H9 (cell line): ENCODE measurements around the gene TFPI. TPM values are rescaled to one million over a fixed set of nuclear protein-coding genes. Genes with fewer than 3 reads are reported as not detected.
"Not testable (repeated sequence)": the region's sequence is repeated elsewhere in the genome, so short reads cannot be mapped to it uniquely, and the experiment has no call there.

ENCODE experiments used
- DNase-seq: peaks from one replicate; pipeline ENCODE4 v3.0.0-alpha.2; 2017
- H2AFZ ChIP-seq: one replicate; pipeline ENCODE4 v1.6.1; 2013; ENCODE audit warnings: mild to moderate bottlenecking, low read length, control low read depth, moderate library complexity
- H2AK5ac ChIP-seq: 2 replicates; pipeline ENCODE4 v1.6.1; 2013; ENCODE audit warnings: low read length, control low read depth, mixed read lengths; ENCODE audit not compliant: insufficient read length
- H2BK120ac ChIP-seq: one replicate; pipeline ENCODE4 v1.6.1; 2013; ENCODE audit warnings: low read depth, mild to moderate bottlenecking, low read length, control low read depth, inconsistent platforms; ENCODE audit not compliant: poor library complexity, severe bottlenecking
- H2BK12ac ChIP-seq: 2 replicates; pipeline ENCODE4 v1.6.1; 2013; ENCODE audit warnings: low read length, control low read depth, mixed read lengths, low read depth; ENCODE audit not compliant: insufficient read length
- H2BK15ac ChIP-seq: 2 replicates; pipeline ENCODE4 v1.6.1; 2013; ENCODE audit warnings: low read depth, low read length, control low read depth
- H2BK20ac ChIP-seq: one replicate; pipeline ENCODE4 v1.6.1; 2013; ENCODE audit warnings: low read depth, mild to moderate bottlenecking, low read length, control low read depth, inconsistent platforms; ENCODE audit not compliant: poor library complexity, severe bottlenecking
- H2BK5ac ChIP-seq: 2 replicates; pipeline ENCODE4 v1.6.1; 2013; ENCODE audit warnings: low read length, control low read depth, mixed read lengths; ENCODE audit not compliant: insufficient read length
- H3K14ac ChIP-seq: 2 replicates; pipeline ENCODE4 v1.6.1; 2013; ENCODE audit warnings: low read length, control low read depth; ENCODE audit not compliant: insufficient read depth
- H3K18ac ChIP-seq: 2 replicates; pipeline ENCODE4 v1.6.1; 2013; ENCODE audit warnings: low read depth, mild to moderate bottlenecking, mixed read lengths, low read length, control low read depth; ENCODE audit not compliant: insufficient read length
- H3K23ac ChIP-seq: 2 replicates; pipeline ENCODE4 v1.6.1; 2013; ENCODE audit warnings: low read length, control low read depth, mixed read lengths, low read depth; ENCODE audit not compliant: insufficient read length
- H3K23me2 ChIP-seq: 2 replicates; pipeline ENCODE4 v1.6.1; 2013; ENCODE audit warnings: low read depth, mild to moderate bottlenecking, mixed read lengths, low read length, control low read depth; ENCODE audit not compliant: insufficient read length, poor library complexity, severe bottlenecking
- H3K27ac ChIP-seq: 2 replicates; pipeline ENCODE4 v1.5.1; 2013; ENCODE audit warnings: low read length, control low read depth, mixed read lengths, low read depth; ENCODE audit not compliant: insufficient read length
- H3K27me3 ChIP-seq: 2 replicates; pipeline ENCODE4 v1.6.1; 2013; ENCODE audit warnings: low read length, control low read depth, inconsistent platforms; ENCODE audit not compliant: insufficient read depth
- H3K4ac ChIP-seq: 2 replicates; pipeline ENCODE4 v1.6.1; 2013; ENCODE audit warnings: low read depth, mild to moderate bottlenecking, control low read depth, inconsistent platforms, low read length, moderate library complexity
- H3K4me1 ChIP-seq: 2 replicates; pipeline ENCODE4 v1.6.1; 2013; ENCODE audit warnings: low read length, control low read depth, inconsistent platforms; ENCODE audit not compliant: insufficient read depth
- H3K4me2 ChIP-seq: 2 replicates; pipeline ENCODE4 v1.6.1; 2013; ENCODE audit warnings: low read length, control low read depth, mixed read lengths; ENCODE audit not compliant: insufficient read length, insufficient read depth
- H3K56ac ChIP-seq: 2 replicates; pipeline ENCODE4 v1.6.1; 2013; ENCODE audit warnings: low read depth, mild to moderate bottlenecking, mixed read lengths, low read length, control low read depth; ENCODE audit not compliant: insufficient read length
- H3K79me1 ChIP-seq: 2 replicates; pipeline ENCODE4 v1.6.1; 2013; ENCODE audit warnings: low read depth, mild to moderate bottlenecking, moderate library complexity, low read length, control low read depth, inconsistent platforms; ENCODE audit not compliant: insufficient read depth, poor library complexity, severe bottlenecking
- H3K79me2 ChIP-seq: 2 replicates; pipeline ENCODE4 v1.6.1; 2013; ENCODE audit warnings: low read length, control low read depth, inconsistent platforms; ENCODE audit not compliant: insufficient read depth
- H3K9ac ChIP-seq: 2 replicates; pipeline ENCODE4 v1.6.1; 2013; ENCODE audit warnings: low read length, control low read depth, mixed read lengths; ENCODE audit not compliant: insufficient read length; ENCODE audit errors: extremely low read depth
- H3K9me3 ChIP-seq: one replicate; pipeline ENCODE4 v1.6.1; 2013; ENCODE audit warnings: low read depth, low read length, inconsistent platforms; ENCODE audit not compliant: control insufficient read depth
- H3T11ph ChIP-seq: one replicate; pipeline ENCODE4 v1.6.1; 2013; ENCODE audit warnings: mild to moderate bottlenecking, low read length, control low read depth, inconsistent platforms
- H4K20me1 ChIP-seq: one replicate; pipeline ENCODE4 v1.6.1; 2013; ENCODE audit not compliant: control insufficient read depth, insufficient read length, insufficient read depth
- H4K5ac ChIP-seq: 2 replicates; pipeline ENCODE4 v1.6.1; 2013; ENCODE audit warnings: low read depth, mild to moderate bottlenecking, mixed read lengths, low read length, control low read depth; ENCODE audit not compliant: insufficient read length
- H4K8ac ChIP-seq: replicated peaks from 2 replicates; pipeline ENCODE4 v1.6.1; 2013; ENCODE audit warnings: low read length, control low read depth, mixed read lengths, low read depth; ENCODE audit not compliant: insufficient read length
- H4K91ac ChIP-seq: 2 replicates; pipeline ENCODE4 v1.6.1; 2013; ENCODE audit warnings: low read depth, mild to moderate bottlenecking, moderate library complexity, mixed read lengths, low read length, control low read depth; ENCODE audit not compliant: insufficient read length
- H3K27ac Mint-ChIP-seq, 3 experiments: 2 replicates in 2 of 3; 3 replicates in 1 of 3; pipeline ENCODE4 v1.8.0; 2020 to 2021; ENCODE audit warnings: mixed read lengths in 3 of 3, mild to moderate bottlenecking in 1 of 3, moderate library complexity in 1 of 3
- H3K27me3 Mint-ChIP-seq: 2 replicates; pipeline ENCODE4 v1.8.0; 2021; ENCODE audit warnings: low read depth, mild to moderate bottlenecking, moderate library complexity, mixed read lengths
- H3K36me3 Mint-ChIP-seq, 3 experiments: 2 replicates in 2 of 3; 3 replicates in 1 of 3; pipeline ENCODE4 v1.8.0; 2020 to 2021; ENCODE audit warnings: low read depth in 3 of 3, mixed read lengths in 3 of 3; ENCODE audit not compliant: insufficient read depth in 1 of 3
- H3K4me1 Mint-ChIP-seq, 2 experiments: 2 replicates each; pipeline ENCODE4 v1.8.0; 2020; ENCODE audit warnings: mixed read lengths in 2 of 2
- H3K4me3 Mint-ChIP-seq, 2 experiments: 2 replicates in 1 of 2; 3 replicates in 1 of 2; pipeline ENCODE4 v1.8.0; 2020 to 2021; ENCODE audit warnings: mild to moderate bottlenecking in 2 of 2, mixed read lengths in 2 of 2, moderate library complexity in 1 of 2
- H3K9me3 Mint-ChIP-seq, 2 experiments: 2 replicates in 1 of 2; 3 replicates in 1 of 2; pipeline ENCODE4 v1.8.0; 2020; ENCODE audit warnings: mild to moderate bottlenecking in 2 of 2, mixed read lengths in 2 of 2, moderate library complexity in 1 of 2
- WGBS: extraction: QIAGEN DNeasy Blood & Tissue Kit; methylation state at CpG from one replicate; pipeline ENCODE4 v1.1.7; 2013; ENCODE audit warnings: missing lambda C conversion rate, low lambda C conversion rate, mixed read lengths; ENCODE audit not compliant: insufficient read length; ENCODE audit errors: extremely low coverage; 5-methylcytosine and 5-hydroxymethylcytosine counted together
- total RNA-seq: library from RNA; stranded (reverse); gene quantifications from 2 replicates; pipeline ENCODE4 v1.2.1, GENCODE V29; 2021

TFPI gene
- total RNA-seq, 1 experiment from 2014 or later = 5.8 TPM

- H2AK5ac ChIP-seq, H3K4me1 ChIP-seq, H3K79me2 ChIP-seq, H3K23me2 ChIP-seq, H3K9me3 ChIP-seq, H3K56ac ChIP-seq, H4K5ac ChIP-seq, H3K4me2 ChIP-seq, H3K23ac ChIP-seq, H4K8ac ChIP-seq, H2BK12ac ChIP-seq, H4K91ac ChIP-seq, H2AFZ ChIP-seq, H2BK5ac ChIP-seq, H2BK120ac ChIP-seq, DNase-seq, H3K4me3 Mint-ChIP-seq, H3K27me3 ChIP-seq, H4K20me1 ChIP-seq, H3K27ac Mint-ChIP-seq, H2BK15ac ChIP-seq, H3K9ac ChIP-seq, H3K4ac ChIP-seq, H3K79me1 ChIP-seq, H3K27ac ChIP-seq, H3T11ph ChIP-seq, H3K27me3 Mint-ChIP-seq, H3K14ac ChIP-seq, H2BK20ac ChIP-seq, H3K18ac ChIP-seq: not testable (repeated sequence)
- Mint-ChIP-seq H3K36me3 (peaks cover 12 to 28% (median 15%) of the 10 kb centered on the region in 3 experiments; a peak in 5 of 7 replicates), H3K4me1 (peaks cover 9 to 14% of the 10 kb centered on the region in 2 experiments), H3K9me3 (peaks cover 5 to 14% of the 10 kb centered on the region in 2 experiments; a peak in 3 of 5 replicates)
- no CpG with 5 or more reads among the region's 31 CpGs for WGBS
These were observed 2.3 kb upstream of the TFPI start for GRCh38 chr2:187556493-187556892.
